ENCODE data around the gene NAALADL2.

DNA sequence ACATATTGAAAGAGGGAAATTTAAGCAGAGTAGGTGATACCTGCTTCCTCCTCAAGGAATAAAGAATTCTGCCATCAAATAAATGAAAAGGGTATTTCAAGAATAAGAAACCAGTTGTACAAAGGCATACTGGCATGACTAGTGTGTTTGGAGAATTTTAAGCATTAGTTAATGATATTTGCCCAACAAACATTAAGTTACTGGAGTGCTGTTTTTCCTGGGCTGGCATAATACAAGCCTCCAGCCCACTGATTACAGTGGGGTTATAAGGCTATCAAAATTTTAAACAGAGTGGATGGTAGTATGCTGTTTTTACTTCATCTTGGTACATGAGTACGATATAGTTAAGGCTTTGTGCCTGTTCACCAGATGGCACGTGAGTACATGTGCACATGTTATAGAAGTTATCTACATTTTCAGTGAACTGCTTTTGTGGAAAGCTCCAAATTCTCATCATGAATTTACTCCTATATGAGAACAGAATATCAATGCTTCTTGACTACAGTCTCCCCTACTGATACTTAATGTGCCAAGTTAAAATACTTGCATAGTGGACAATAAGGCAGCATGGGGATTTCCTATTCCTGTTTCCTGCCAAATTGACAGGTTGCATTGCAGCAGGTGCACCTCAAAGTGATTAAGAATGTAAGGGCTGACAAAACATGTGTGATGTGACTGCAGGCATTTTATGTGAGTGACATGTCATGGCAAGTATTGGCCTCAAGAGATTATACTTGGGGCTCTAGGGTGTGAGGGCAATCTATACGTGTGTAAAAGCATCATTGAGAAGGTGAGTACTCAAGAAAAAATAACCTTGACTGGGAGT is 14.9 kb downstream of the NAALADL2 start:
- TF ChIP-seq, protein P1, sequence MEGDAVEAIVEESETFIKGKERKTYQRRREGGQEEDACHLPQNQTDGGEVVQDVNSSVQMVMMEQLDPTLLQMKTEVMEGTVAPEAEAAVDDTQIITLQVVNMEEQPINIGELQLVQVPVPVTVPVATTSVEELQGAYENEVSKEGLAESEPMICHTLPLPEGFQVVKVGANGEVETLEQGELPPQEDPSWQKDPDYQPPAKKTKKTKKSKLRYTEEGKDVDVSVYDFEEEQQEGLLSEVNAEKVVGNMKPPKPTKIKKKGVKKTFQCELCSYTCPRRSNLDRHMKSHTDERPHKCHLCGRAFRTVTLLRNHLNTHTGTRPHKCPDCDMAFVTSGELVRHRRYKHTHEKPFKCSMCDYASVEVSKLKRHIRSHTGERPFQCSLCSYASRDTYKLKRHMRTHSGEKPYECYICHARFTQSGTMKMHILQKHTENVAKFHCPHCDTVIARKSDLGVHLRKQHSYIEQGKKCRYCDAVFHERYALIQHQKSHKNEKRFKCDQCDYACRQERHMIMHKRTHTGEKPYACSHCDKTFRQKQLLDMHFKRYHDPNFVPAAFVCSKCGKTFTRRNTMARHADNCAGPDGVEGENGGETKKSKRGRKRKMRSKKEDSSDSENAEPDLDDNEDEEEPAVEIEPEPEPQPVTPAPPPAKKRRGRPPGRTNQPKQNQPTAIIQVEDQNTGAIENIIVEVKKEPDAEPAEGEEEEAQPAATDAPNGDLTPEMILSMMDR (IDR thresholded peaks at IDR 0.05) = no peak
- TF ChIP-seq POLR2A (IDR thresholded peaks at IDR 0.05) = no peak
